ENCODE results near the gene EDC4.

The EDC4 gene

GRCh38 chr16:67837811-67838210 lies 35.0 kb upstream of the EDC4 start:
- Histone ChIP-seq H3K4me3 (IDR thresholded peaks at IDR 0.05; ENCODE audit: insufficient read depth, low read depth, low read length) (no peak overlapping the region), H3K79me2 (ENCODE audit: insufficient read depth, low read depth) (peaks cover 7% of the 10 kb centered on the region), H3K27ac (no peak overlapping the region), H4K20me1 (ENCODE audit: insufficient read depth) (no peaks in the 10 kb centered on the region), H3K4me1 (ENCODE audit: low read depth, poor library complexity, severe bottlenecking) (peaks cover 12% of the 10 kb centered on the region), H3K9ac (no peak overlapping the region), H3K36me3 (ENCODE audit: insufficient read depth) (no peaks in the 10 kb centered on the region), H2AFZ (ENCODE audit: low read depth) (no peak overlapping the region), H3K4me2 (no peak overlapping the region), H3K27me3 (ENCODE audit: insufficient read depth, low read depth) (0 out of 2 replicates have a peak, but pooled peaks cover 2% of the 10 kb centered on the region)
- TF ChIP-seq CTCF (conservative IDR thresholded peaks at IDR 0.05; ENCODE audit: low read depth, low read length): no peak

- no peaks in the 10 kb centered on the region for H3K36me3 ChIP-seq (ENCODE audit: insufficient read depth)
- H3K79me2 ChIP-seq (ENCODE audit: insufficient read depth, low read depth): peaks cover 30% of the 10 kb centered on the region
- H3K9ac ChIP-seq: peak overlapping the region; percentile 57; the same call in 1 of the 2 replicates
- H3K4me2 ChIP-seq: peak overlapping the region; percentile 32
- H3K27me3 ChIP-seq (ENCODE audit: insufficient read depth, low read depth): 0 out of 2 replicates have a peak, but pooled peaks cover 2% of the 10 kb centered on the region
- H3K4me3 ChIP-seq (IDR thresholded peaks at IDR 0.05; ENCODE audit: insufficient read depth, low read depth, low read length): no peak overlapping the region
- H3K27ac ChIP-seq: 0 out of 2 replicates have a peak overlapping the region, but pooled peaks have one; percentile 72
- peak overlapping the region; percentile 64 for H2AFZ ChIP-seq (ENCODE audit: low read depth)
- no peak for TF ChIP-seq CTCF (conservative IDR thresholded peaks at IDR 0.05; ENCODE audit: low read depth, low read length)
- H3K4me1 ChIP-seq (ENCODE audit: low read depth, poor library complexity, severe bottlenecking): peaks cover 29% of the 10 kb centered on the region
- H4K20me1 ChIP-seq (ENCODE audit: insufficient read depth): no peaks in the 10 kb centered on the region
Observed at GRCh38 chr16:67841198-67841815, 31.5 kb upstream of the EDC4 start.

- H3K36me3 ChIP-seq (ENCODE audit: insufficient read depth): no peaks in the 10 kb centered on the region
- H4K20me1 ChIP-seq (ENCODE audit: insufficient read depth): no peaks in the 10 kb centered on the region
- TF ChIP-seq CTCF (conservative IDR thresholded peaks at IDR 0.05; ENCODE audit: low read depth, low read length): peak; percentile 76
- peaks cover 29% of the 10 kb centered on the region for H3K4me1 ChIP-seq (ENCODE audit: low read depth, poor library complexity, severe bottlenecking)
- peak within 1 kb of the TSS; percentile 88 for H3K4me2 ChIP-seq
- H3K27ac ChIP-seq: peak within 1 kb of the TSS; percentile 72
- H3K79me2 ChIP-seq (ENCODE audit: insufficient read depth, low read depth): peaks cover 30% of the 10 kb centered on the region
- H2AFZ ChIP-seq (ENCODE audit: low read depth): peak within 1 kb of the TSS; percentile 64
- peak within 1 kb of the TSS; percentile 57 for H3K9ac ChIP-seq
- no peak within 1 kb of the TSS for H3K4me3 ChIP-seq (IDR thresholded peaks at IDR 0.05; ENCODE audit: insufficient read depth, low read depth, low read length)
- 0 out of 2 replicates have a peak, but pooled peaks cover 2% of the 10 kb centered on the region for H3K27me3 ChIP-seq (ENCODE audit: insufficient read depth, low read depth)
Observed at GRCh38 chr16:67841816-67842508, 30.9 kb upstream of the EDC4 start, which contains the start of gene THAP11. Gene THAP11, plus strand, starts transcription at chr16:67842320. Its CDS starts 235 bp downstream, at chr16:67842555.

GRCh38 chr16:67842509-67843342 lies 30.1 kb upstream of the EDC4 start:
- H3K4me1 ChIP-seq (ENCODE audit: low read depth, poor library complexity, severe bottlenecking): peaks cover 29% of the 10 kb centered on the region
- H3K79me2 ChIP-seq (ENCODE audit: insufficient read depth, low read depth): peaks cover 38% of the 10 kb centered on the region
- H3K27ac ChIP-seq: peak overlapping the region; percentile 72
- H3K4me3 ChIP-seq (IDR thresholded peaks at IDR 0.05; ENCODE audit: insufficient read depth, low read depth, low read length): no peak overlapping the region
- peak overlapping the region; percentile 57 for H3K9ac ChIP-seq
- H2AFZ ChIP-seq (ENCODE audit: low read depth): peak overlapping the region; percentile 64
- H3K36me3 ChIP-seq (ENCODE audit: insufficient read depth): no peaks in the 10 kb centered on the region
- TF ChIP-seq CTCF (conservative IDR thresholded peaks at IDR 0.05; ENCODE audit: low read depth, low read length): peak; percentile 41; the same call in 1 of the 2 replicates
- 0 out of 2 replicates have a peak, but pooled peaks cover under 1% of the 10 kb centered on the region for H3K27me3 ChIP-seq (ENCODE audit: insufficient read depth, low read depth)
- peak overlapping the region; percentile 88 for H3K4me2 ChIP-seq
- no peaks in the 10 kb centered on the region for H4K20me1 ChIP-seq (ENCODE audit: insufficient read depth)
